ENCODE data around the gene ANKS4B.
"Not testable (repeated sequence)": the region's sequence is repeated elsewhere in the genome, so short reads cannot be mapped to it uniquely, and the experiment has no call there.

ANKS4B gene

DNA sequence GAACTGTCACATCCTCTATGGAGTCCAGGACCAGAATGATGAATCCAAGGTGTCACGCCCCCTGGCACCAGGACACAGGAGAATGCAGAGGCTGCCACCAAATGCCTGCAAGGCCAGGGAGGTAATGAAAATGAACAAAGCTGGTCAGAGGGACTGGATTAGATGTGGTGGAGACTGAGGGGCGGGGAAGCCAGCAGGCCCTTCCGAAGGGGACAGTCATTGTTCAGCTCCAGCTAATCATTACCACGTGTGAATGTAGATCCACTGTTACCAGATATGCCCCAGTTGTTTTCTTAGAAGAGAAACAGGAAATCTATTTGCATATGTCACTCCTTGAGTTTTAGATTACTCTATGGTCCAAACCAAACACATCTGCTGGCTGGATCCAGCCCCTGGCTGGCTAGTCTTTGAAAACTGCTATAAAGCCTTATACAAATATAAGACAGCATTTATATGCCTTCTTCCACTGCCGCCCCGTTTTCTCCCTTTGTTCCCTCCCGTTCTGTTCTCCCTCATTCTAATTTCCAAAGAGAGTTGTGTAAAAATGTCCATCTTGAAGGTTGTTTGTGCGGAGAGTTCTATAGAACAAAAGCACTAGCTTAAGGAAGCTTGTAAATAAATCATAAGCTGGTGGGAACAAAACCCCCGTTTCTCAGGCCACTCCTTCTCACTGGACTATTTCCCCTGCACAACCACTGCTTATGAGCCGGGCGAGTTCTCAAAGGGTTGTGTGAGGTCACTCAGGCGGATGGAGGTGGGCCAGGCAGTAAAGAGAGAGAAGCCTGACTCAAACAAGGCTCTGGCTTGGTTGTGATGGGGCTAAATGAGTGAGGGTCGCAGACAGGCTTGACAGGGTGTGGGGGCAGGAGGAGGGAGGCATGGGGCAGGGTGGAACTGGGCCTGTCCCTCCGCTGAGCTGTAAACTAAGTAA is 30.4 kb downstream of the ANKS4B start:
- no peak for DNase-seq (ENCODE audit: low read depth)

DNA sequence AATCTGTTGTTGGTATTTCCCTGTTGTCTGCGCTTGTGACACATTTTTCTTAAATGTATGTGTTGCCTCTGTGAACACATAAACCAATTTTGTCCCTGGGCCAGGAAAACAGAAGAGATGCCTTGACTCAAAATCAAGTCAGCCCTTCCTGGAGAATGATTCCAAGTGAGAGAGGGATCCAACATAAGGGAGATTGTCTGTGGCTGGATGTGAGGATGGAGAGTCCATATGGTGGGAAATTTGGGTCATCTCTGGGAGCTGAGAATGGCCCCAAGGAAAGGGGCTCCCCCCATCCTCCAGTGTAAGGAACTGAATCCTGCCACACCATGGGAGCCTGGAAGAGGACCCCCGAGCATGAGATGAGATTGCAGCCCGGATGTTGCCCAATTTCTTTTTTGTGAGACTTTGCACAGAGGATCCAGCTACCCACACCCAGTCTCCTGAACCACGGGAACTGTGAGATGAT is 31.1 kb downstream of the ANKS4B start:
- no peak for DNase-seq (ENCODE audit: low read depth)

DNA sequence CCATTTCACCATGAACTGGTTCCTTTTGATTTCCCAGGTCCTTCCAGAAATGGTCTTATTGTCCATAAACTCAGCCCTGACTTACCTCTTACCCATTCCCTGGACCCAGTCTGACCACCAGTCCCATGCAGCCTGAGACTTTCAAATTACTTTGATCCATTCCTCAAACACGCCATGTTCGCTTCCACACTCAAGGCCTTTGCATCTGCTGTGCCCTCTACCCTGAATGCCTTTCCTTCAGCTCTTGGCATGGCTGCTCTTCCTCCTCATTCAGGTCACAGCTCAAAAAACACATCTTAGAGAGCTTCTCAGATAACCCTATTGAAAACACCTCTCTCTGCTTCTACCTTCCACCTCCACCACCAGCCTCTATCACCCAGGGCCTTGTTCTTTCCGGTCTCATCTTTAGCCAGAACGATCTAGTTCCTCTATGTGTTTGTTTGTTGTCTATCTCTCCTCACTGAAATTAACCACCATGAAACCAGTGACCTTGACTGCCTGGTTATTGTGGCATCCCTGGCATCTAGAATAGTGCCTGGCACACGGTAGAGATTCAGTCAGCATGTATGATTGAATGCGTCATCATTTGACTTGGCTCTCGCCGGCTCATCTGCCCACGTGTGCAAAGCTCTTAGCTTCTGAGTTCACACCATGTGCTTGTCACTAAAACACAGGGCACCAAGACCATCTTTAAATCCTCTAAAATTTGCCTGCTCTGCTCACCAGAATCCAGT is 31.8 kb downstream of the ANKS4B start:
- no peak for DNase-seq (ENCODE audit: low read depth)

DNA sequence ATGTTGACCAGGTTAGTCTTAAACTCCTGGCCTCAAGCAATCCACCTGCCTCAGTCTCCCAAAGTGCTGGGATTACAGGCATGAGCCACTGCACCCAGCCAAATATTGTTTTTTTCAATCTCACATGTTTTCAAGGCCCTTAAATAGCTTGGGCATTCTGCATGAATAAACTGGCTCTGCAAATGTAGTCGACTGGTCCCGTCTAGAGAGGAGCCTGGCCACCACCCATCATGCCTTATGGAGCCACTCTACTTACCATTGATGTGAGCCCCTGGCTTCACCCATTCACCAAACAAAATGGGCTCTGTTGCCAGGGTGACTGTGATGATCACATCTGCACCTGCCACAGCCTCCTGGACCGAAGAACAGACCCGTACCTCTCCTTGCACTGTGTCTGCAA is 33.8 kb downstream of the ANKS4B start:
- no peak for DNase-seq (ENCODE audit: low read depth)

GRCh38 chr16:21268236-21268635 is 34.7 kb downstream of the ANKS4B start:
- DNase-seq (ENCODE audit: low read depth): no peak

- DNase-seq (ENCODE audit: low read depth): no peak
Measured at GRCh38 chr16:21272253-21272652, 38.8 kb downstream of the ANKS4B start.

- DNase-seq (ENCODE audit: low read depth): not testable (repeated sequence)
Measured at GRCh38 chr16:21272763-21273162, 39.3 kb downstream of the ANKS4B start.

DNA sequence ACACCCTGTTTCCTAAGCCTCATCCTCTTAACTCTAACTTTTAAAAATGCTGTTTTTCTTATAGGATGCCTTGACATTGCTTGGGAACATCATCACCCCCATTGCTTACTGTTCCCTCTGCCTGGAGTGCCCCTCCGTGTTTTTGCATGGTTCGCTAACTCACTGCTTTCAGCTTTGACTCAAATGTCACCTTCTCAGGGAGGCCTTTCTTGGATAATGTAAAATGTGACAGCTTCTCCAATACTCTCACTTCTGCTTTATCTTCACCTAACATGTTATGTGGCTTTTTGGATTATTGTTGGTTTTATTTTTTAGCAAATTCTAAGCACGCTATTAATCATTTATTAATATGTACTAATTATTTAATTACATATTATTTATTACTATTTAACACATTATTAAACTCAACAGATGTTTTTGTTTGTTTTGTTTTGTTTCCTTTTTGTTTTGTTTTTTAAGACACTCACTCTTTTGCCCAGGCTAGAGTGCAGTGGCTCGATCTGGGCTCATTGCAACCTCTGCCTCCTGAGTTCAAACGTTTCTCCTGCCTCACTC is 40.8 kb downstream of the ANKS4B start:
- no peak for DNase-seq (ENCODE audit: low read depth)

- no peak for DNase-seq (ENCODE audit: low read depth)
Measured at GRCh38 chr16:21275529-21275928, 42.0 kb downstream of the ANKS4B start.

DNA sequence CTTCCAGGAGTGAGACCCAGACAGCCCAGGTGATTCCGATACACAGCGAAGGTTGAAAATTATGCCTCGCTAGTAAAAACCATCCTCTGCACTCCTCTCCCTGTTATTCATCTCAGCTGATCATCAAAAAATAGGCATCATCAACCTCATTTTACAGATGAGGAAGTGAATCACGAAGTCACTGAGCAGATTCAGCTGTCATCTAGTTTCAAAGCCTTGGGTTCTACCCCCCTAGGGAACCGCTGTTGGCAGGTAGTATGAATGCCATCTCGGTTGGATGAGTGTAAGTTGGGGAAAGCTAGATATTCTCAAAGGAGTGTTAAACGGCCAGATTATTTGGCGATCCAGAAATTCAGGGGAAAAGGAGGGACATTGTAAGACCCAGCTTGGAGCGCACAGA is 42.6 kb downstream of the ANKS4B start:
- DNase-seq (ENCODE audit: low read depth): no peak

DNA sequence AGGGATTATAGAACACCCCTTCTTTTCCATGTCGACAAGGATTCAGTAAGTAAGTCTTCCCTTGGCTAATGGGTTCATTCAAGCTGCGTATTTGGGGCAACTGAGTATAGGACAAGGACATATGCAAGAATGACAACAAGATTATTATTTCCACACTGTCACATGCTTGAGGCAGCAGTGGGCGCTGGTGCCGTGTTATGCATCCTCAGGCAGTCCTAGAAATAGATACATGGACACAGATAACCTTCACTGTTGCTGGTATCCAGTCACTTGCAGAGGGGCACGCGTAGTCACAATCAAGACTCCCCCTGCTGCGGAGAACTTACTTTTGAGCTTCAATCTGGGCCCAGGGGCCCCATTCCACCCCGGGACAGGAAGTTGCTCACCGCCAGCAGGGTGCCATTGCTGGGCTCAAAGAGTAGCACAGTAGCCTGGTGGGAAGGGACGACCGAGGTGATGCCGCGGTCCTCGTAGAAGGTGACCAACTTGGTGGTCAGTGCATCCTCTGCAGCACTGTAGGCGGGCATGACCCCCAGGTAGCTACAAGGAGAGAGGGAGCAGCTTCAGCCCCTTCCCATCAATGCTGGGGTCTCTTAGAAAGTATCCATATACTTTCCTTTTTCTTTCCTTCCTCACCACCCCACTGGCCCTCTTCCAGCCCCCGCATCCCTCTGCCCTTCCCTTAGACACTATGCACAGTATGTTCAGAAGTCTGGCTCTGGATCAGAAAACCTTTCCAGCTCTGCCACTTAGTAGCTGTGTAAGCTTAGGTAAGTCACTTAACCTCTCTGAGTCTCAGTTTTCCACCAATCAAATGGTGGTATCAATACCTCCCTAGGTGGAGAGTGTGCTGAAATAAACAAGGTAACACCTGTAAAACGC is 43.8 kb downstream of the ANKS4B start:
- DNase-seq (ENCODE audit: low read depth): no peak

- no peak for DNase-seq (ENCODE audit: low read depth)
Measured at GRCh38 chr16:21277927-21278706, 44.6 kb downstream of the ANKS4B start, which contains the start of gene CRYM. Gene CRYM (minus strand): TSS chr16:21278290. CDS start chr16:21278251, 39 bp downstream.

- no peak for DNase-seq (ENCODE audit: low read depth)
Measured at GRCh38 chr16:21279501-21279900, 46.0 kb downstream of the ANKS4B start.

DNA sequence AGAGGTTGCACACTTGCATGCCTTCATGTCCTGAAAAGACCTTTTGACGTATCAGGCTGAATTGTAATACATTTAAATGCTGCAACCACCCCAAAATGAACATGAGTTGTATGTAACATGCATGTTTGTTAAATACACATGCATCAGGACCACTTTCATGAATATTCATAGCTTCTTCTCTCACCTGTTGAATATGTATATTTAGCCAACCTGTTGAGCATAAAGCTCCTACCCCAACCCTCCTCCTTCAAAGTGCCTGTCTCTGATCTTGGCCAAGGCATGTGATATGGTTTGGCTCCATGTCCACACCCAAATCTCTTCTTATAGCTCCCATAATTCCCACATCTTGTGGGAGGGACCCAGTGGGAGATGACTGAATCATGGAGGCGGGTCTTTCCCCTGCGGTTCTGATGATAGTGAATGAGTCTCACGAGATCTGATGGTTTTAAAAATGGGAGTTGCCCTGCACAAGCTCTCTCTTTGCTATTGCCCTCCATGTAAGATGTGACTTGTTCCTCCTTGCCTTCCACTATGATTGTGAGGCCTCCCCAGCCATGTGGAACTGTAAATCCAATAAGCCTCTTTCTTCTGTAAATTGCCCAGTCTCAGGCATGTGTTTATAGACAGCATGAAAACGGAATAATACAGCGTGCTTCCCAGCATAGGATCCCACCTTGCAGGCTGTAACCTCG is 48.3 kb downstream of the ANKS4B start:
- no peak for DNase-seq (ENCODE audit: low read depth)

- DNase-seq (ENCODE audit: low read depth): no peak
Measured at GRCh38 chr16:21283521-21284289, 50.2 kb downstream of the ANKS4B start.

DNA sequence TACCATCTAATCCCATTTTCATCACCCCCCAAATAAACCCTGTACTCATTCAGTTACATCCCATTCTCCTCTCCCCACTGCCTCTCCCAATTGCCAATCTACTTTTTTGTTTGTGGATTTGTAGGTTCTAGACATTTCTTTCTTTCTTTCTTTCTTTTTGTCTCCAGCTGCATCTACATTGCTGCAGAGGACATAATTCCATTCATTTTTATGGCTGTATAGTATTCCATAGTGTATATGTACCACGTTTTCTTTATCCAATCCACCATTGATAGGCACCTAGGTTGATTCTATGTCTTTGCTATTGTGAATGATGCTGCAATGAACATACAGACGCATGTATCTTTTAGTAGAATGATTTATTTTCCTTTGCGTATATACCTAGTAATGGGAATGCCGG is 50.9 kb downstream of the ANKS4B start:
- DNase-seq (ENCODE audit: low read depth): no peak

DNA sequence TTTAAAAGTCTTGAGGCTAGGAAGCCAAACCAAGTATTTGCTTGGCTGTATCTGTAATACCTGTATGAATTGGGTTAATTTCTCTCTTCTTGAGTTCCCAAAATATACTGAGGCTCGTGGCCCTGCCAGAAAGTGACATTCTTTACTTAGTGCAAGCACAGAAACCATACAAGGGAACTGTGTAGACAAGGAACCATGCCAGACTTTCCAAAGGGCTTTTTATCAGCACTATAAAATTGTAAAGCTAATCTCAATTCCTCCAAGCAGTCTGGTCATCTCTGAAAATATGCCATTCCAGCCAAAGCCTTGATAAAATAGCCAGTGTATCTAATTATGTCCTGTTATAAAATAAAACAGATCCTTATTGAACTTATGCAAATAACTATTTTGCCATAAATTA is 51.8 kb downstream of the ANKS4B start:
- DNase-seq (ENCODE audit: low read depth): no peak

- not testable (repeated sequence) for DNase-seq (ENCODE audit: low read depth)
Measured at GRCh38 chr16:21289789-21290188, 56.3 kb downstream of the ANKS4B start.

All from CMK (cell line).